Measurements from ENCODE around the gene ZNF619. TPM values are rescaled to one million over a fixed set of nuclear protein-coding genes. Genes with fewer than 3 reads are reported as not detected.

ZNF619 gene
- total and polyA plus RNA-seq, 2 donors (not counting 1 experiment from before 2014, with no cell fraction given): 3.3 to 22.8 TPM

- no CpG with 5 or more reads among the region's 2 CpGs for WGBS (ENCODE audit: insufficient coverage)
- H3K9me3 Mint-ChIP-seq (ENCODE audit: insufficient read depth): no peaks in the 10 kb centered on the region
- TF ChIP-seq CTCF (IDR thresholded peaks at IDR 0.05) (no peak), EZH2 (IDR thresholded peaks at IDR 0.05; ENCODE audit: borderline replicate concordance, insufficient read depth, low read depth, low read length, poor library complexity, severe bottlenecking) (no peak)
- no peak for DNase-seq
- Histone ChIP-seq H3K4me1 (ENCODE audit: control insufficient read depth in 2 of 2, insufficient read depth in 2 of 2, low read length in 2 of 2) (no peaks in the 10 kb centered on the region), H2AFZ (ENCODE audit: insufficient read depth, low read depth, low read length, poor library complexity, severe bottlenecking) (no peak overlapping the region), H3K9me3 (ENCODE audit: control extremely low read depth in 1 of 3, control insufficient read depth in 2 of 3, insufficient read depth in 1 of 3, low read length in 2 of 3) (no peaks in the 10 kb centered on the region), H3K79me2 (ENCODE audit: control insufficient read depth, insufficient read depth, low read length) (no peaks in the 10 kb centered on the region), H3K4me2 (replicated peaks; ENCODE audit: low read depth, low read length, poor library complexity, severe bottlenecking) (no peak overlapping the region), H3K9ac (ENCODE audit: low read length) (no peak overlapping the region), H3K27me3 (replicated peaks in 1 of 4; ENCODE audit: control extremely low read depth in 1 of 4, control insufficient read depth in 3 of 4, insufficient read depth in 4 of 4, low read length in 3 of 4) (no peaks in the 10 kb centered on the region), H3K27ac (ENCODE audit: low read length in 2 of 2) (no peak overlapping the region), H3K36me3 (replicated peaks in 1 of 2; ENCODE audit: control extremely low read depth in 1 of 2, control insufficient read depth in 1 of 2, extremely low read depth in 1 of 2, insufficient read depth in 2 of 2, low read length in 1 of 2) (no peaks in the 10 kb centered on the region), H4K20me1 (ENCODE audit: control insufficient read depth, insufficient read depth, low read length, poor library complexity, severe bottlenecking) (no peaks in the 10 kb centered on the region), H3K4me3 (ENCODE audit: control extremely low read depth in 1 of 5, extremely low read depth in 1 of 5, insufficient read depth in 1 of 5, low read depth in 2 of 5, low read length in 4 of 5) (no peak overlapping the region)
- no peak for ATAC-seq (ENCODE audit: low read depth)
- intact Hi-C loops (cut with micrococcal nuclease): no loop called here
- CTCF ChIA-PET: interaction anchor here (0.5 kb wide), 1 partner anchor 1024 kb away, joined by 4 read pairs; no protein-coding TSS in a partner anchor
- H3K4me1 Mint-ChIP-seq: no peaks in the 10 kb centered on the region
- no peak overlapping the region for H3K27ac Mint-ChIP-seq
- H3K27me3 Mint-ChIP-seq: no peaks in the 10 kb centered on the region
- POLR2A ChIA-PET: no interaction called here
- no peak overlapping the region for H3K4me3 Mint-ChIP-seq
Observed at GRCh38 chr3:40432793-40433192, 44.1 kb upstream of the ZNF619 start.

DNA sequence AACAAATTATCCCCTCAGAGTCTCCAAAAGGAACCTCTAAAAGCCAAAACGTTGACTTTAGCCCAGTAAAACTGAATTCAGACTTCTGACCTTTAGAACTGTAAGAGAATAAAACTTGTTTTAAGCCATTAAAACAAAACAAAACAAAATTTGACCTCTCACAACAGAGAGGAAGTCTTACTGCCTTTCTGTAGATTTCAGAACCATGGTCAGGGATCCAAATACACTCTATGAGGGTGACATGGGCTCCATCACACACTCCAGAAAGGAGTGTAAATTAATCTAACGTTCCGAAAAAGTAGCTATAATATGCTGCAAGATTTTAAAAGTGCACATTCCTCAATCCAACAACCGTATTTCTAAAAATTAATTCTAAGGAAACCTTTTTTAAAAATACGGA lies 39.0 kb upstream of the ZNF619 start:
- H3K36me3 ChIP-seq (replicated peaks in 1 of 2; ENCODE audit: control extremely low read depth in 1 of 2, control insufficient read depth in 1 of 2, extremely low read depth in 1 of 2, insufficient read depth in 2 of 2, low read length in 1 of 2): no peaks in the 10 kb centered on the region
- TF ChIP-seq EZH2 (IDR thresholded peaks at IDR 0.05; ENCODE audit: borderline replicate concordance, insufficient read depth, low read depth, low read length, poor library complexity, severe bottlenecking): no peak
- TF ChIP-seq CTCF (IDR thresholded peaks at IDR 0.05): no peak
- H3K9me3 ChIP-seq (ENCODE audit: control extremely low read depth in 1 of 3, control insufficient read depth in 2 of 3, insufficient read depth in 1 of 3, low read length in 2 of 3): no peaks in the 10 kb centered on the region
- no peak overlapping the region for H3K4me3 ChIP-seq (ENCODE audit: control extremely low read depth in 1 of 5, extremely low read depth in 1 of 5, insufficient read depth in 1 of 5, low read depth in 2 of 5, low read length in 4 of 5)
- H3K27ac Mint-ChIP-seq: no peak overlapping the region
- CTCF ChIA-PET: no interaction called here
- H3K27ac ChIP-seq (ENCODE audit: low read length in 2 of 2): no peak overlapping the region
- intact Hi-C loops (cut with micrococcal nuclease): no loop called here
- H3K27me3 Mint-ChIP-seq: no peaks in the 10 kb centered on the region
- no peaks in the 10 kb centered on the region for H3K9me3 Mint-ChIP-seq (ENCODE audit: insufficient read depth)
- H3K27me3 ChIP-seq (replicated peaks in 1 of 4; ENCODE audit: control extremely low read depth in 1 of 4, control insufficient read depth in 3 of 4, insufficient read depth in 4 of 4, low read length in 3 of 4): no peaks in the 10 kb centered on the region
- H3K9ac ChIP-seq (ENCODE audit: low read length): no peak overlapping the region
- DNase-seq (no peak), ATAC-seq (ENCODE audit: low read depth) (no peak)
- 20% methylated on average over 1 of the region's 5 CpGs for WGBS (ENCODE audit: insufficient coverage)
- H3K4me1 Mint-ChIP-seq: no peaks in the 10 kb centered on the region
- no peak overlapping the region for H3K4me3 Mint-ChIP-seq
- no peak overlapping the region for H2AFZ ChIP-seq (ENCODE audit: insufficient read depth, low read depth, low read length, poor library complexity, severe bottlenecking)
- no peaks in the 10 kb centered on the region for H4K20me1 ChIP-seq (ENCODE audit: control insufficient read depth, insufficient read depth, low read length, poor library complexity, severe bottlenecking)
- H3K4me2 ChIP-seq (replicated peaks; ENCODE audit: low read depth, low read length, poor library complexity, severe bottlenecking): no peak overlapping the region
- POLR2A ChIA-PET: no interaction called here
- H3K79me2 ChIP-seq (ENCODE audit: control insufficient read depth, insufficient read depth, low read length): no peaks in the 10 kb centered on the region
- H3K4me1 ChIP-seq (ENCODE audit: control insufficient read depth in 2 of 2, insufficient read depth in 2 of 2, low read length in 2 of 2): no peaks in the 10 kb centered on the region
